ENCODE results near the gene PAM.

Gene PAM

GRCh38 chr5:102781359-102781758, 26.3 kb downstream of the PAM start:
- DNase-seq (ENCODE audit: low spot score): no peak

- no peak for DNase-seq (ENCODE audit: low spot score)
Measured at GRCh38 chr5:102781786-102782185, 26.7 kb downstream of the PAM start.

- DNase-seq (ENCODE audit: low spot score): no peak
Measured at GRCh38 chr5:102782217-102782872, 27.2 kb downstream of the PAM start.

DNA sequence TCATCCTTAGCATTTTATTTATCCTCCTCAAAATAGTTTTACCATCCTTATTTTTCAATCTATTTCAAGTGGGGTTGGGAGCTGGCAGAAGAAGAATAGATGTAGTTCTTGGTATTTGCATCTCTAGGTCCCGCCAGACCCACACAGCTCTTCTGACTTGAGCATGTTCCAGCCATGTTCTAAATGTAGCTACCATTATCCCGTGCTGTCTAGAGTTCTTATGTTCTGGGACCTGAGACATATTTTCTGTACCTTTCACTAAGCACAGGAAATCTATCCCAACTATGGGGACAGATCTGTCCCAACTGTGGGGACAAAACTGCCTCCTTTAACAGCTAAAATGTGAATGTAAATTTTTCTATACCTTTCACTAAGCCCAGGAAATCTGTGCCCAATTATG, 32.0 kb downstream of the PAM start:
- DNase-seq (ENCODE audit: low spot score): no peak

GRCh38 chr5:102788788-102789187, 33.7 kb downstream of the PAM start:
- DNase-seq (ENCODE audit: low spot score): no peak

DNA sequence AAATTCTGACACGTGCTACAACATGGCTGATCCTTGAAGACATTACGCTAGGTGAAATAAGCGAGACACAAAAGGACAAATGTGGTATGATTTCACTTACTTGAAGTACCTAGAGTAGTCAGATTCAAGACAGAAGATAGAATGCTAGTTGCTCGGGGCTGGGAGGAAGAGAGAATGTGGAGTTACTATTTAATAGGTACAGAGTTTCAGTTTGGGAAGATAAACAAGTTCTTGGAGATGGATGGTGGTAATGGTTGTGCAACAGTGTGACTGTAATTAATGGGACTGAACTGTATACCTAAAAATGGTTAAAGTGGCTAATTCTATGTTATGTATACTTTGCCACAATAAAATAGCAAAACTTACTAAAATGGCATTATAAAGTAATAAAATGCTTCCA, 34.4 kb downstream of the PAM start:
- DNase-seq (ENCODE audit: low spot score): no peak

DNA sequence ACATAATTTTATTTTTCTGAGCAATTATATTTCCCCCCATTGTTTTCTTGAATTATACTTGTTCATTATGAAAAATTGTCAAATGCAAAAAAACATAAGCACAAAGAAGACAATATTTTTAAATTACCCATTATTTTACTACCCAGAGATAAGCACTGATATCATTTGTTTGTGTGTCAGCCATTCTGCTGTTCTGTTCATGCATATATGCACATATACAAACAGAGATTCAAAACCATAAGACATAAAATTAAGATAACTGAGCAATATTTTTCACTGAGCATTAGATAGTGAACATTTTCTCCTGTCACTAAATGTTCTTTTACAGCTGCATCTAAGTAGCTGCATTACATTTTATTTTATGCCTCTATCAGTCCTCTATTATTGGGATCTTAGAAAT, 35.6 kb downstream of the PAM start:
- no peak for DNase-seq (ENCODE audit: low spot score)

GRCh38 chr5:102792705-102793104, 37.6 kb downstream of the PAM start:
- no peak for DNase-seq (ENCODE audit: low spot score)

DNA sequence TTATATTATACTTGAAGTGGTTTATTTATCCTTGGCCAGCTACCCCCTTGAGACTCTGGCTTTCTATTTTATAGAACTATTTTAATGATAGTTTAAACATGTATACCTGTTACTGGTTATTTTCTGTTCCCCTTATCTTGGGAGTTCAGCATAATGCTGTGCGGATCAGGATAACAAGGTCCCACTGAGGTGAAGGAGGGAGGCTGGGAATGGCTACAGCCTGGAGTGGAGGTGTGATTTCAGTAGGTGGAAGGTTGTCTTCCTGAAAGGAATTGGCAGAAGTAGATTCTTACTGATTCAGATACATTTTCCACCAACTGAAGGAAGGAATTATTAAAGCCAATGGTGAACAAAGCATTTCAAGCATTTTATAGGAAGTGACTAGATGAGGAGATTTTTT, 38.9 kb downstream of the PAM start:
- no peak for DNase-seq (ENCODE audit: low spot score)

GRCh38 chr5:102794677-102795331, 39.7 kb downstream of the PAM start:
- DNase-seq (ENCODE audit: low spot score): no peak

- DNase-seq (ENCODE audit: low spot score): no peak
Measured at GRCh38 chr5:102795526-102795925, 40.4 kb downstream of the PAM start.

- DNase-seq (ENCODE audit: low spot score): no peak
Measured at GRCh38 chr5:102796009-102796408, 40.9 kb downstream of the PAM start.

DNA sequence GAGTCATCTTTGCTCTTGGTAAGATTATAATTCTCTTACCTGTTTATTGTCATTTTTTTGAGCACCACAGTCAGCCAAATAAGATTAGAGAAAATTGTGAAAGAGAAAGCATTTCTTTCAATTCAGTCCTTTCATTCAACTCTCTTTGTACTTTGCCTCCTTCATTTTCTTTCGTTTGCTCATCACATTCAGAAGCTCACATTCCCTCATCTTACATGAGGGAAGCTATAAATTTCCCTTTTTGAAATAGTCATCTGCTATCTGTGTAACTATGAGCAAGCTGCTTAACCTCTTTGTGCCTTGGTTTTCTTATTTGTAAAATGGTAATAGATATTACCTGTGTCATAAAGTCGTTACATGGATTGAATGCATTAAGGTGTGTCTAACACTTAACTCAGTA, 41.4 kb downstream of the PAM start:
- no peak for DNase-seq (ENCODE audit: low spot score)

- no peak for DNase-seq (ENCODE audit: low spot score)
Measured at GRCh38 chr5:102797322-102797884, 42.3 kb downstream of the PAM start.

DNA sequence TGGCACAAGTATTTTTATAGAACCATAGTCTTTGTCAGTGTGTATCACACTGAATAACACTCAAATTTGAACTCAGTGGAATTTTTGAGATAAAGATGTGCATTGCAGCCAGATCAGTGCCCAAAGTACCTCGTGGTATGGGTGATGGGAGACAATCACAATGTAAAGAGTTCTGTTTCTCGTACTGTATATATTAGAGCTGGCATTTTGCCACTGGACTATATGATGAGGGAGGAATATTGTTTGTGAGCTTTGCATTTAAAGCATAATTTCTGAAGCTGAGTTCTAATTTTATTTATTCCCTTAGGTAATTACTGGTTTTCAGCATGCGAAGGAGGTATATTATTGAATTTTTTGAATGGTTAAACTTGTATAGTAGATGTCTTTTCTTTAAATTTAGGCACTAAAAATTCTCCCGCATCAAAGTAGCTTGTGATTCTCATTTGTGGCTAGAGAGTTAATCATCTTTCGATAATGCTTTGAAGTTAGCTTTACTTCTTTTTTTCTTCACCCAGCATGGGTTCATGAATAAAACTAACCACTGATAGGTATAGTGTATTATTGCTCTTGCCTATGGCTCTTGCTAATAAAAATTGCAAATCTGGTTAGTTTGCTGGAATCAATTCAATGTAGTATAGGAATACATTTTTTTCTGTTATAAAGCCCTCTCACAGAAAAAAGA, 43.1 kb downstream of the PAM start:
- no peak for DNase-seq (ENCODE audit: low spot score)

DNA sequence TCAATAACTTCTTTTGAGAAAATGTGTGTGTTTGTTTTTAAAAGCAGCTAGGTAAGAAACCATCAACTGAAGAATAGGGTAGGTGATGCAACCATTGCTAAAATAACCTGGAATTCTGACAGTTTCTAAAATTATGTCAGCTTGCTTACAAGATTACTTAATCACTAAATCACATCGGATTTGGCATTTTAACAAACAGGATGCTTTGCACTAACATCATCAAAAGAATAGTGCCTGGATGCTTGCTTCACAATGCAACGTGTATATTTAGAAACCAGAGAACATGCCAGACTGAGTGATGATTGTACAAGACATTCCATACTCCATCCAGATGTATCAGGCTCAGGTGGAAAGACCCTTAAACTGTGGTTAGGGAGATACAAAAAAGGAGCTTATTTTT, 43.9 kb downstream of the PAM start:
- no peak for DNase-seq (ENCODE audit: low spot score)

GRCh38 chr5:102800427-102800826, 45.3 kb downstream of the PAM start:
- no peak for DNase-seq (ENCODE audit: low spot score)

GRCh38 chr5:102801371-102801770, 46.3 kb downstream of the PAM start:
- DNase-seq (ENCODE audit: low spot score): peak; percentile 32

GRCh38 chr5:102802708-102803458, 47.8 kb downstream of the PAM start:
- no peak for DNase-seq (ENCODE audit: low spot score)

DNA sequence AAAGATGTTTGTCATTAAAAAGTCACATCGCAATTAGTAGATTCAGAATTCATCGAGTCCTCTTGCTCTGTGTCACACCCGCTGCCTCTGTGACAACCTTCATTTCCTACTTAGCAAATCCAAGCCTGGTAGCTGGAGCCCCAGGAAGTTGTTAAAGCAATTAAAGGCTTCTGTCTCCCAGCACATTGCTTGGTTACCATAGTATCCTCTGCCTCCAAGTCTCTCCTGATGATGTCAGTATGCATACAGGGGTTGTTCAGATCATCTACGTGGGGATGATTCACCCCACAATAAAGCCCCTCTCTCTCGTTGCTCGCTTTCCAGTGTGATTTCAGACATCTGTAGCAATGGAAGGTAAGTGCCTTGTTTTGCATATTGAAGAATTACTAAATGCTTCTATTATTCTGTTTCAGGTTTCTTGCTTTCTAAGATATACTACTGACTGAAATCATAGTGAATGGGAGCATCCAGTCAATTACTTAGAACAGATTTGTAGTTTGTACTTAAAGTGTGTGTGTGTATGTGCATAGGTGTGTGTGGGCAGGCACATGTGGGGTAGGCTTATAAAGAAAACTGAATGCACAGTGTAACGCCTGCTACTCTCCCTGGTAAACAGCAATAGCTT, 52.9 kb downstream of the PAM start:
- DNase-seq (ENCODE audit: low spot score): no peak

DNA sequence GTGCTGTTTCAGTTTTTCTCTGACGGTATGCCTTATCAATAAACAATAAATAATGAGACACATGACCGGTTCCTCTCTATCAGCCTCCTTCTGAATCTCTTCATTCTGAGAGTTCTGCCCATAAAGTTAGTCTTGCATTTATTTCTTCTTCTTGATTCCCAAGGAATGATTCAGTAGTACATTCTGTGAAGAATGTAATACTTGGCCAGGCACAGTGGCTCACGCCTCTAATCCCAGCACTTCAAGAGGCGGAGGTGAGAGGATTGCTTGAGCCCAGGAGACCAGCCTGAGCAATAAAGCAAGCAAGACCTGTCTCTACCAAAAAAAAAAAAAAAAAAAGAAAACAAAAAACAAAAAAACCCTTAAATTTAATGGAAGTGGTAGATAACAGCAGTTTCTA, 53.9 kb downstream of the PAM start:
- DNase-seq (ENCODE audit: low spot score): no peak

DNA sequence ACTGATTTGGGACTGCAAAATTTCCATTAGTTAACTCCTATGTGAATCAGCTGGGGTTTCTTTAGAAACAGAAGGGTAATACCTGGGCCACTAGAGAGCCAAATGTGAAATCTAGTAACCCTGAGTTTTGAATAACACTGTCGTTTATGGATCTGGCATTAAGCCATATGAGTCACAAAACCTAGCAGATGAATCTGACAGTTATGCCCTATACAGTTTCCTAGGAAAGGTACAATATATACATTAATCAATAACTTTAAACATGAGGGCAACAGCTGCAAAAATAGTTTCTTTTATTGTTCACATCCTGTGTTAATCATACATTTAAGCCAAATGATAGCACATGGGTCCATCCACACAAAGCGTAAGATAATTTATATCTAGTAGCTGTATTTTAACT, 56.9 kb downstream of the PAM start:
- peak; percentile 4 for DNase-seq (ENCODE audit: low spot score)

Measured in activated CD4-positive, alpha-beta T cell treated with anti-CD3 and anti-CD28 coated beads, Interleukin-2, Interleukin-4, amounts not matched to agents 100 ng/mL and 50 ng/mL, durations not matched to agents 16 hours and 8 hours (primary cell).